ENCODE results near the gene FGD4.

The FGD4 gene

DNA sequence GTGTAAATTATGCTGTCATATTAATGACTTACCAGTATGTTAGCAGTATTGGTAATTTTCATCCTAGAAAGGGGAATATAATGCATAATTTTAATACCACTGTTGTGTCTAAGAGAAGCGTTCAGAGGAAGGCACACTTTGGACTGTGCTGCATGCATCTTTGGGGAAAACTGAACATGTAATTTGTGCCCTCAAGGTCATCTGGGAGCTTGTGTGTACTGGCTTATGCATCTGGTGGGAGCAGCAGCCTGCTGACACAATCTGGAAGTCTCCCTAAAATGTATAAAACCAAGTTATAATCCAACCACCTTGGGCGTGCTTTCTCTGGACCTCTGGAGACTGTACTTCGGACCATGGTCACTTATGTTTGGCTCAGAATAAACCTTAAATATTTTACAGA is 14.1 kb downstream of the FGD4 start:
- DNase-seq: no peak

DNA sequence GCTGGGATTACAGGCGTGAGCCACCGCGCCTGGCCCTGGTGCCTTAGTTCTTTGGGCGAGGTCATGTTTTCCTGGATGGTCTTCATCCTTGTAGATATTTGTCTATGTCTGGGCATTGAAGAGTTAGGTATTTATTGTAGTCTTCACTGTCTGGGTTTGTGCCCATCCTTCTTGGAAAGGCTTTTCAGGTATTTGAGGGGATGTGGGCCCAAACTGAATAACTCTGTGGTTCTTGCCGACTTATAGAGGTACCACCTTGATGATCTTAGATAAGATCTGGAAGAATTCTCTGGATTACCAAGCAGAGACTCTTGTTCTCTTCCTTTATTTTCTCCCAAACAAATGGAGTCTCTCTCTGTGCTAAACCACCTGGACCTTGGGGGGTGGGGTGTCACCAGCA is 18.9 kb downstream of the FGD4 start:
- no peak for DNase-seq

DNA sequence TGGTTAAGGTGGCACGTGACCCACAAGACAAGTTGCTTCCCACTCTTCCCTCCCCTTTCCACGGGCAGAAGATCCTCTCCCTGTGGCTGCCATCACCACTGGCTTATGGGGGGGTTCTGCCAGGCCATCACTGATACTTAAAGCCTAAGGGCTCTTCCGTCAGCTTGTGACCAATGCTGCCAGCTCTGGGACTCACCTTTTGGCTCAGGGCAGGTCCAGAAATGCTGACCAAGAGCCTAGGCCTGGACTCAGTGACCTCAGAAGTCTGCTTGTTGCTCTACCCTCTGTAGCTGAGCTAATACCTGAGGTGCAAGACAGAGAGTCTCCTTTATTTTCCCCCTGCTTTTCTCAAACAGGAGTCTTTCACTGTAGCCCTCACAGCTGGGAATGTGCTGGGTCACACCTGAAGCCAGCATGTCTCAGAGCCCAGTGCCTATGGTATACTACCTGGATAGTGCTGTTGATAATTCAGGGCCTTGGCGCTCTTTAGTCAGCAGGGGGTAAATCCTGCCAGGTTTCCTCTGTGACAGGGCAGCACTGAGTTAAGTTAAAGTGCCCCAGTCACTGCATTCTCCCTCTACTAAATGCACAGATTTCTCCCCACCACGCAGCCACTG is 19.7 kb downstream of the FGD4 start:
- no peak for DNase-seq

DNA sequence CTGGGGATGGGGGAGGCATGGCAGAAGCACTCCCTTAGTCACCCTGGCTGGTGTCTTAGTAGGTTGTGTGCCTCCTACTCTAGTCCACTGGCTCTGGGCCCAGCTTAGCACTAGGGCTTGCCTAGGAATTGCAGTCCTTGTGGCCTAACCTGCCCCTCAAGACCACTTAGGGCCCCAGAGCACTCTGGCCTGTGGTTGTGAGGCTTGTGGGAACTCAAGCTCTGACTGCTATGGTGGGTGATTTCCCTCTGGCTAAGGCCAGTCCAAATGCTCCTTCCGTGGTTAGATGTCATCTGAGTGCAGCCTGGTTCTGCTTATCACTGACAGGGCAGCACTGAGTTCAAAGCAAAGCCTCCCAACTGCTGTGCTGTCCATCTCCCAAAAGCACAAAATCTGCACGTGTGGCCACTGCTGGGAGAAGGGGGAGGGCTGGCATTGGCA is 20.2 kb downstream of the FGD4 start:
- no peak for DNase-seq

DNA sequence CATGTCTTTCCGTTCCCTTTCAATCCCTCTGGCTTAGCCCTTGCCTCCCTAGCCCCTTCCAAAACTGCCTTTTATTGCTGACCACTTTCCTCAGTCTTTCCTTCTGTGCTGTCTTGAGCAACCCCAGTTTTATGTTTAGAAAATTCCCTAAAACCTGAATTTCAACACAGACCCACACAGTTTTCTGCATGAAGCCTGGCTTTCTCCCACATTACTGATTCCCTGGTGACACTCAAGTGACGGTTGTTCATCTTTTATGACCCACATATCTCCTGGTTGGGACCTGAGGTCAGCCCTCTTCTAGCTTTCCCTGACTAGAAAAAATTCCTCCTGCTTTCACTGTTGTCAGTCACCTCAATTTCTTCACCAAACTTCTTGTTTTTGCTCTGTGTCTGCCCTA is 21.0 kb downstream of the FGD4 start:
- no peak for DNase-seq

DNA sequence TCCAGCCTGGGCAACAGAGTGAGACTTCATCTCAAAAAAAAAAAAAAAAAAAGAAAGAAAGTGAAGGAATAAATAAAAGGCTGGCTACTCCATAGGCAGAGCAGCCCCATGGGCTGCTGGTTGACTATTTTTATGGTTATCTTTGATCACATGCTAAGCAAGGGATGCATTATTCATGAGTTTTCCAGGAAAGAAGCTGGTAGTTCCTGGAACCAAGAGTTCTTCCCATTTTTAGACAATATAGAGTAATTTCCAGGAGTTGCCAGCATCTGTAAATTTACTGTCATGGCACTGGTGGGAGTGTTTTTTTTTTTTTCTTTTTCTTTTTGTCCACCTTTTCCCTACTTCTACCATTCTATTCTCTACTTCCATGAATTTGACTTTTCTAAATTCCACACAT is 24.2 kb downstream of the FGD4 start:
- no peak for DNase-seq

DNA sequence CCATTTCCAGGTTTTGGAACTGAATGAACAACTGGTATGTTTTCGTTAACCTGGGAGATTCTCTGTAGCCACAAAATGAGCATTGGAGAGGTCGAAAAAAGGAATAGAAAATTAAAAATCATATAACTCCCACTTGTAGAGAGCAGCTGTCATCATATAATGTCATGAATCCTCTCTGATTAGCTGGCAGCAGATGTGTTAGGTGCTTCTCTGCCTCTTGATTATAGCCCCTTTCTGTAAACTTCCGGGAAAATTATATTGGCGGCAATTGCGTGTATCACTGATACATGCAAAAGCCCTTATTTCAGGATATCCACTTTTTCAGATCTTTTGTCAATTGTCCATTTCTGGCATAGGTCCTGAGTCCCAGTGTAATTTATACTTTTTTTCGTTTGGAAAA is 31.7 kb downstream of the FGD4 start:
- no peak for DNase-seq

DNA sequence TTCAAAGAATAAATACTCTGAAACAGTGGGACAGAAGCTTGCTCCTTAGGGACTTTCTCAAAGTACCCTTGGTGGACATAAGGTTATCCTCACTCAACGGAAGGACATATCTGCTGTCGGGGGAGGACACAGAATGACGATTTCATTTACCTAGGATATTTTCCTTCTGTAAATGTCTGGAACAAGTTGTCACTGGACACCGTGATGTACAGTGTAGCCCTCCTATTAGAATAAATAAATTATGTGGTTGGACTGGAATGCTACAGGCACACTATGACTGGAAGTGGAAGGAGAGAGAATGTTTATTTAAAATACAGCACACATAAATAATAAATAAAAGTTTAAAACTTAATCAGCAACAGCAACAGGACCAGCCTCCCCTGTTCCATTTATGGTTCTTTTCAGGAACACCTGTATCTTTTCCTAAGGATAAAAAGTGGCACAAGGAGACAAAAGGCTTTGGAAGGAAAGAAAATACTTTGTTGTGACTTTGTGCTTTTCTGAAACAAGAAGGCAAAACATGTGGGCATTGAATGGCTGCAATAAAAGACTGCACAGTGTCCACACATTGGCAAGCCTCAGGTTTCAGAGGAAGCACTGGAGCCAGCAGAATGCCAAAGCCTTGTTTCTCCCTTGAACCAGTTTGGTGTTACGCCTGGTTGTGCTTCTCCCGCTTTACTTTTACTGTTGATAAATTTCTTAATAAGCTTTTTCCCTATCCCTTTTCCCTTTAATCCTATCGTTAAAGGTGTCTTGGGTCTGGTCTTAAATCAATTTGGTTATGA is 36.8 kb downstream of the FGD4 start:
- DNase-seq: no peak

DNA sequence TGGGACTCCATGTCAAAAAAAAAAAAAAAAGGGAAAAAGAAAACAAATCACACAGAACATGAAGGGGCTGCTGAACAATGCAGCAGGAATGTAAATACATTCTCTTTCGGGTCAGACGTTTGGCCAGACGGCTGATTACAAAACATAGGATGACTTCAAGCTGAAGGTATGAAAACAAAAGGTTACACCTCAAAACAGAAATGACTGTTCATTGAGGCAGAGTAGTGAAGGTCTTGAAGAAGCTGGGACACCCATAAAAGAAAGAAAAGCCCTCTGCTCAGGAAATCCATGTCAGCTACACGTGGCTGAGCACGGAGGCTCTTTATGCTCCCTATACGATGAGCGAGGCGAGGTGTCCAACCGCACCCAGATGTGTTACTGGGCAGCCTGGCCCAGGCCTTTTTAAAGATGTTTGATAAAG is 37.7 kb downstream of the FGD4 start:
- DNase-seq: no peak

DNA sequence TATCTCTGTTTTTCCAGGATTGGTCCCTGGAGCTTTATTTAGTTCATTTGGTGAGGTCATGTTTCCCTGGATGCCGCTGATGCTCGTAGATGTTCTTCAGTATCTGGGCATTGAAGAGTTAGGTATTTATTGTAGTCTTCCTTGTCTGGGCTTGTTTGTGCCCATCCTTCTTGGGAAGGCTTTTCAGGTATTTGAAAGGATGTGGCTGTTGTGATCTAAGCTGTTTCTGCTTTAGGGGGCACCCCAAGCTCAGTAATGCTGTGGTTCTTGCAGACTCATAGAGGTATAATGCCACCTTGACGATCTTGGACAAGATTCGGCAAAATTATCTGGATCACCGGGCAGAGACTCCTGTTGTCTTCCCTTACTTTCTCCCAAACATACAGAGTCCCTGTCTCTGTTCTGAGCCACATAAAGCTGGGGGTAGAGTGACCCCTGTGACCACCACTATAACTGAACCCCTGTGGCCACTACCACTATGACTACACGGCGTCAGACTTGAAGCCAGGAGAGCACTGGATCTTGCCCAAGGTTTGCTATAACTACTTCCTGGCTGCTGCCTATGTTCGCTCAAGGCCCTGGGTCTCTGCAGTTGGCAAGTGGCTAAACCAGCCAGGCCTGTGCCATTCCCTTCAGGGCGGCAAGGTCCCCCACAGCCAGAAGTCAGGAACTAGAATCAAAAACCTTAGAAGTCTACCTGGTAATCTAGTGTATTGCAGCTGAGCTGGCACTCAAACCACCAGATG is 40.9 kb downstream of the FGD4 start:
- no peak for DNase-seq

DNA sequence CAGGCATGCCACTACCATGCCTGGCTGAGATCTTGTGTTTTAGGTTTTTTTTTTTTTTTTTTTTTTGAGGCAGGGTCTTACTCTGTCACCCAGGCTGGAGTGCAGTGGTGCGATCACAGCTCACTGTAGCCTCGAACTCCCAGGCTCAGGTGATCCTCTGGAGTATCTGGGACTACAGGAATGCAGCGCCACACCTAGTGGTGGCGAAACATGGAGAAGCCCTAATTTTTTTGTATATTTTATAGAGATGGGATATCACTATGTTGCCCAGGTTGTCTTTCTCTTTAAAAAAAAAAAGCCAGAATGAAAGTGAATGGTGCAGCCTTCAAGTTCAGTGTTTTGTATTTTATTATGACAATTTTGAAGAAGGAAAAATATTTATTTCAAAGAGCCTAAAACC is 44.1 kb downstream of the FGD4 start:
- no peak for DNase-seq

DNA sequence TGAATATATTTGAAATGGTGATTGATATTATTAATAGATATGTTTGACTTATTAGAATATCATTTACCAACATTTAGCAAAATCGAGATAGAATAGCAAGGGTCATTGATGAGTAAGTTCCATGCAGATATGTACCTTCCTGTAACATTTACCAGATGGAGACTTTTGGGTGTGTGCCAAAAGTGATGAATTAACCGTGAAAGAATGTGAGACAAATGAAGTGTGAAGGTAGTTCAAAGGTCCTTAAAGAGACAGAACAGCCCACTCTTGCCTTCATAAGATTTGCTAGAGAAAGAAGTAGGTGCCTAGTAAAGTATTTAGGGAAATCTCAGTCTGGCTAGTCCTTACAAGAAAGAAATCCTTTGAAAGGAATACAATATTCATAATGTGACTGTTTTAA is 45.5 kb downstream of the FGD4 start:
- DNase-seq: peak; percentile 46

DNA sequence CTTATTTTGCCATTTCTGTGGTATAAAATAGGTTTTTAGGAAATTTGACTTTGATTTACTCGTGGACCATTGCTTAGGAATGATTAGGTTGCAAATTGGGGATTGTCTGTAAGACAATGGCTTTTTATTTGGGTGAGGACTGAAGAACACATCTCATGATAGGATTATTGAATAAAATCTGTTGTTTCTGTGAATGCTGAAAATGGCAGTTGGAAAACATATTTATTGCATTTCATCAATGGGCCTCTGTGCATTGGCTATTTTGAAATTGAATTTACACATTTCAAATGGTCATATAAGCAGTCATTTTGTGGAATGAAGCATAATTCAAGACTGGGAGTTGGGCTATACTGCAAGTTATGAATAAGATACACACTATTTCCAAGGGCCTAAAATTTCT is 46.0 kb downstream of the FGD4 start:
- no peak for DNase-seq

DNA sequence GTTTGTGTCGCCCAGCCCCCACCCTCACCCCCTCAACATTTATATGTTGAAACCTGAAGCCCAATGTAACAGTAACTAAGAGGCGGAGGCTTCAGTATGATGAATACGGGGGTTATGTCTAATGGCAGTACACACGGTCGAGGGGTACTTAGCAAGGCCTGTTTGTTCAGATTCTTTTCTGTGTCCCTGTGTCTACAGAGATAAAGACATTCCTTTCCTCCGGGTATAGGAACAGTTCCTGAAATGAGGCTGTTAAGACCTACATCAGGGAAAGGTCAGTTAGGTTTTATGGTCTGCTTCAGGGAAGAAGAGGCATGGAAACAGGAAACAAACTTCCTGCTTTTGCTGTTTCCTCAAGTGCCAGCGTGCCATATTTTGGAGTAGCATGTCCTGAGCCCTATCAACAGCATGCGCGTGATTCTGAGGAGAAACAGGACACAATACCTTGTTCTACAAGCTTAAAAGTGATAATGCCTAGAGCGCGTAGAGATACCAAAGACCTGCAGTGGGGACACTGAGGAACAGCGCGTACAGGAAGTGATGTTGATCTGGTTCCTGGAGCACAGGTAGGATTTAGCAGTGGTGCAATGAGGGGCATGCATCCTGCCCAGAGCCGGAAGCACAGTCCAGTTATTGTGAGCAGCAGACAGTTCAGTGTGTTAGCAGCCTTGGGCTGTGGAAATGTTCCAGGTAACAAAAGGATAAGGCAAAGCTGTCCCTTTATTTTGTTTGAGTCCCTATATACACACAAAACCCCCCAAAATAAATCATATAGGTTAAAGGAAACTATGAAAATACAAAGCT is 47.2 kb downstream of the FGD4 start:
- DNase-seq: no peak

DNA sequence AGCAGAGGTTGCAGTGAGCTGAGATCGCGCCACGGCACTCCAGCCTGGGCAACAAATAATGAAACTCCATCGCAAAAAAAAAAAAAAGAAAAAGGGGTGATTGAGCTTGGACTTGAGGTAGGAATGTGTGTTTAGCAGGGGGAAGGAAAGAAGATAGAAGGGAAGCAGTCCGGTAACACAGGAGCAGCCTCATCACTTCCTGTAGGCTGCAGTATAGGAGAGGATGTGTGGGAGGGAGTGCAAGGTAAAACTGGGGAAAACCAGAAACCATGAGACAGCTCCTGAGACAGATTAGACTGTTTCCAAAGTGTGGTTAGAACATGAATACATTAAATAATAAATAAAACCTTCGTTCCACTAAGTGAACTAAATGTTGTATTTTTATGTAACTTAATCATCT is 49.2 kb downstream of the FGD4 start:
- DNase-seq: no peak

DNA sequence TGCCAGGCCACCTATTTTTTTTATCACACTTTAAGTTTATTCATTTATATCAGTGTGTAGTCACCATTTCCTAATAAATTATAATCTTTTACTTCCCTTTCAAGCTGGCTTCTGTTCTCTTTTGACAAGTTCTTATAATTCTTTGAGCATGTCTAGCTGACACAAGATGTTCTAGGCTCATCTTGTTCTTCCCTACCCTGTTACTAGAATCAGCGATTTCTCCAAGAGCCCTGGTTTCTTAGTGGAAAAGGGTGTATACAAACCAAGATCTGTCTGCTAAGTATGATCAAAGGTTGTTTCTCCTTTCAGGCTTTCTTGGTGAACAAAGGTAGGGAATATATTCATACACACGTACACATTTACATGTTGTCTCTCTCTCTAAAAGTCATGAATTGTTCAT is 51.0 kb downstream of the FGD4 start:
- no peak for DNase-seq

DNA sequence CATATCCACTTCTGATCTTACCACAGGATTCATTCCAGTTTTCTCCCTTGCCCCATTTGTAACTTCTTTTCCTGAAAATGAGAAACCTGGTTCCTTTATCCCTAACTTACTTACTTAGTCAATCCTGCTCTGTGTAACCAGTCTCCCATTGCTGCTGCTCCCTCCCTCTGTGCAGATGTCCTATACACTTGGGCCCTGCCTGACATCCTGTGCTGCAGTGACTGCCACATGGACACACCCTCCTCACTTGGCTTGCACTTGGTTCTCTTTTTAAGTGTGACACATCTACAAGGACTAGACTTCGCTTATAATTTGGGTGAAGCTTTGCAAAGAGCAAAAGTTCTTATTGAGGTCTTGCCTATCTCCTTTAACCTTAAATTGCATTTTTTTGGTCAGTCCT is 51.4 kb downstream of the FGD4 start:
- DNase-seq: peak; percentile 33

DNA sequence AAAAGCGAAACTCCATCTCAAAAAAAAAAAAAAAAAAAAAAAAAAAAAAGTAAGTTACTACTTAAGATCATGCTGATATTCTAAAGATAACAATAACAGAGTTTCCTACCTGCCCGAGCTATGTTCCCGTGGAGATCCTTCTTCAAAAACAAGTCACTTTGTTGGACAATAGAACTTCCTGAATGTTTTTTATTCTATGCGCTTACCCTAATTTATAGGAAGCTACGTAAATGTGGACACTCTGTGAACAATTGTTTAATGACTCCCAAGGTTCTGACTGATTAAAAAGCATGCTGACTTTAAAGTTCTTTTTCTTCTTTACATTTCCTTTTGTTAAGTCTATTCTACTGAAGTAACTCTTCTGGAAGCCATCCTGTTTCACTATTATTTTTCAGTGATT is 52.5 kb downstream of the FGD4 start:
- DNase-seq: no peak

DNA sequence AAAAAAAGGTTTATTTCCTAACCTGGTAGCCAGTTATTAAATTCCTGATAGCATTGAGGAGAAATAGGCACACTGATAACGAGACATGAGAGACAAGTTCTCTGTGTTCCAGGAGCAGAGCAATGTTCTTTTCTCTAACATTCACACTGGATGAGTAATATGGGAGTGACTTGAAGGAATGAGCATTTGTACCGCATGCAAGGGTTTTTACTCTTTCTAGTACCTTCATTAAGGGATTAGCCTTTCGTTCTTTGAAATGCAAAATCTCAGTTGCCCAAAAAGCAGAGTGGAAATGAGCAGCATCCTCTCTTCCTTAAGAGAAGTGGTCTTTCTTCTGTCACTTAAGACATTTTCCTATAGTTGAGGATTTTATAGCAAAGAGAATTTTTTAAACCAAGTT is 54.7 kb downstream of the FGD4 start:
- DNase-seq: no peak

DNA sequence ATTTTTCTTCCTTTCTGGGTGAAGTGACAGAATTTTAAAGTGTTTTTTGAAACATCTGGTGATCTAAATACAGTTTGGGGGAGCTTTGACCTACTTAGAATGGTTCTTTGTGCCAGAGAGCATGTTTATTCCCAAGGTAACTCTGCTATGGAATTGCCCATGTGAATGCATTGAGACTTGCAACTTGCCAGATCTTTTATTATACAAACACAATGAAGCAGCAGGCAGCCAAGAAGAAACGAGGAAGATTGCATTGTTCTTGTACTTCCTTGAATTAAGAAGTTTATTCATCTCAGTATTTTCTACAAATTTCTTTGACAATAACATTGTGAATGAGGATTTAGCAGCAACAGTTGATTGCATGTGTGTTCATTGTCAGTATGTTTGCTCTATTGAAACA is 55.5 kb downstream of the FGD4 start:
- DNase-seq: no peak

DNA sequence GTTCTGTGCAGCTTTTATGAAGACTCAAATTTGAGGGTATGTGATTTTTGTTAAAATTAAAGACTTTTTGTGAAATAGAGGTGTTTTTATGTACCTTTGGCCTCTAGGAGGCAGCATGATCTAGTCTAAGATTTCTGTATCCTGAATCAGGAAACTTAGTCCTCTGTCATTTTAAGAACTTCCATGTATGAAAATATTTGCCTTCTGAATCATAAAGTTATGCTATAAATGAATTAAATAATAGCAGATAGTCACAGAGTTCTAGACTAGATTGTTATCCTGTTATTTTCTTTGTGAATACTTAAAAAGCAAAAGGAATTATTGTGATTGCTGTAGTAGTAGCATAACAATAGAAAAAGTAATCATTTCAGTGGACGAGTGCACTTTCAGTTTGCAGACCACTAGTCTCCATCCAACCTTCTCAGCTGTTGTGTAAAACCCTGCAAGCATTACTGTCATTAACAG is 56.3 kb downstream of the FGD4 start:
- DNase-seq: peak; percentile 80

DNA sequence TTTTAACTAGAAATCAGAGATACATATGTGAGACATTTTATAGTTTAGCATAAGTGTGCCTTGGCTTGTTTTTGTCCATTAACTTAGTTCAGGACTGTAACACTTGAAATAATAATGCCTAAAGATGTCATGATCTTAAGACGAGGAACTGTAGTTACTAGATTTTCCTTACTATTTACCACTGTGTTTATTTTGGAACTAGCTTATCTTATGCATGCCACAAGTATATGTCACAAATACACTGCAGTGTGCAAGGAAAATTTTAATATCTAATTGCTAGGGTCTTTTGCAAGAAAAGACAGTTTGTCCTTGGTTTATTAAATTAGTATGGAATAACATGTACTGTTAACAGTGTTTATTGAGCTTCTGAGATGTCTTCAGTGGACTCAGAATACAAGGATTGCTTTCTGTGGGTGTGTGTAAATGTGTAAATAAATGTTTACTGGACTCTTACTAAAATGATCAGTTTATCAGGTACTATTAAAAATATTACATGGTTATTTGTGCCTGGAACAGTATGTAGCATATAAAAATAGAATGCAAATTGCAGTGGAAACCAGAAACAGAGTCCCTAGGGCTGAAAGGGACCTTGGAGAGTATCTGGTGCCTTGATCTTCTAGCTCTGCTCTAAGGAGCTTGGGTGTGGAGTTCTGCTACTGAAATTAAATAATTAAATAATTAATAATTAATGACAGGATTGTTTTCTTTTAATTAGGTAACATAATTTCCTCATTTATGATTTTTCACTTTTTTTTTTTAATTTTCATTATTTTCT is 58.1 kb downstream of the FGD4 start:
- no peak for DNase-seq

Measured in NCI-H82 (cell line).